NCI-H82 treated with DMSO at 0.1 percent for 48 hours (cell line): ENCODE results near the gene STK10.
"Not testable (repeated sequence)": the region's sequence is repeated elsewhere in the genome, so short reads cannot be mapped to it uniquely, and the experiment has no call there.

ENCODE experiments used
- DNase-seq: peaks from one replicate; lab custom pipeline; 2025; ENCODE audit not compliant: unreplicated experiment; lab: John Stamatoyannopoulos, UW

STK10 gene

GRCh38 chr5:172166030-172166826, 21.8 kb downstream of the STK10 start:
- no peak for DNase-seq

GRCh38 chr5:172165465-172165864, 22.6 kb downstream of the STK10 start:
- no peak for DNase-seq

GRCh38 chr5:172164769-172165212, 23.2 kb downstream of the STK10 start:
- no peak for DNase-seq

GRCh38 chr5:172163346-172163745, 24.7 kb downstream of the STK10 start:
- no peak for DNase-seq

GRCh38 chr5:172162987-172163343, 25.1 kb downstream of the STK10 start:
- DNase-seq = no peak

- no peak for DNase-seq
These were observed 25.6 kb downstream of the STK10 start for GRCh38 chr5:172162323-172162986.

GRCh38 chr5:172160506-172160905, 27.5 kb downstream of the STK10 start:
- DNase-seq = no peak

GRCh38 chr5:172159016-172159415, 29.0 kb downstream of the STK10 start:
- DNase-seq = no peak

- DNase-seq = no peak
These were observed 31.5 kb downstream of the STK10 start for GRCh38 chr5:172156541-172156994.

- not testable (repeated sequence) for DNase-seq
These were observed 32.9 kb downstream of the STK10 start for GRCh38 chr5:172155101-172155500.

GRCh38 chr5:172153695-172154094, 34.3 kb downstream of the STK10 start:
- no peak for DNase-seq

GRCh38 chr5:172151661-172152210, 36.3 kb downstream of the STK10 start:
- DNase-seq = no peak

GRCh38 chr5:172150514-172151425, 37.3 kb downstream of the STK10 start:
- DNase-seq = no peak

GRCh38 chr5:172149481-172149880, 38.5 kb downstream of the STK10 start:
- DNase-seq = not testable (repeated sequence)

GRCh38 chr5:172149073-172149472, 39.0 kb downstream of the STK10 start:
- DNase-seq = no peak

- DNase-seq = no peak
These were observed 39.6 kb downstream of the STK10 start for GRCh38 chr5:172148381-172148780.

GRCh38 chr5:172147857-172148256, 40.2 kb downstream of the STK10 start:
- DNase-seq = no peak

GRCh38 chr5:172146748-172147092, 41.3 kb downstream of the STK10 start:
- DNase-seq = no peak

- no peak for DNase-seq
These were observed 41.9 kb downstream of the STK10 start for GRCh38 chr5:172145870-172146747.
